ENCODE results near the gene RAB11FIP4. TPM values are rescaled to one million over a fixed set of nuclear protein-coding genes. Genes with fewer than 3 reads are reported as not detected.

Gene RAB11FIP4
- total and polyA plus RNA-seq, 2 of the 13 experiments (the other 11 are each of a cell fraction or from before 2014, with no cell fraction given), result 28.0 to 89.3 TPM

GRCh38 chr17:31510308-31511194 is 119.1 kb downstream of the RAB11FIP4 start:
- Histone ChIP-seq H2AFZ (ENCODE audit: low read length) (no peak overlapping the region), H3K9me3 (ENCODE audit: low read length) (no peaks in the 10 kb centered on the region), H3K4me2 (ENCODE audit: low read depth, low read length) (no peak overlapping the region), H3K36me3 (replicated peaks in 1 of 2; ENCODE audit: control insufficient read depth in 1 of 2, insufficient read depth in 2 of 2, low read length in 2 of 2) (peaks cover 0 to 8% of the 10 kb centered on the region in 2 experiments; a peak in 2 of 5 replicates), H3K27ac (ENCODE audit: extremely low read length, insufficient read depth, low read length) (no peak overlapping the region), H3K79me2 (ENCODE audit: insufficient read depth, low read length) (peaks cover 89% of the 10 kb centered on the region), H3K27me3 (ENCODE audit: control insufficient read depth in 1 of 2, insufficient read depth in 2 of 2, low read length in 2 of 2) (no peaks in the 10 kb centered on the region), H4K20me1 (ENCODE audit: insufficient read depth, low read length) (no peaks in the 10 kb centered on the region), H3K9ac (ENCODE audit: insufficient read depth, low read depth, low read length) (no peak overlapping the region), H3K4me1 (ENCODE audit: insufficient read depth, low read length) (peaks cover 76% of the 10 kb centered on the region), H3K4me3 (replicated peaks in 1 of 3; ENCODE audit: insufficient read depth in 1 of 3, low read depth in 2 of 3, low read length in 3 of 3) (no peak overlapping the region)
- in situ Hi-C loops (cut with HindIII; ENCODE audit: extremely low pct_ligation_motif_present, low pct_unique_long_range_greater_than_20kb), result no loop called here
- no TSS peak for BruUV-seq (replicated peaks)
- ChIA-PET POLR2A (interaction anchor here (1.8 to 2.8 kb wide), 3 partner anchors 10 to 23 kb away, joined by 5 to 10 read pairs (median 6); no protein-coding TSS in a partner anchor), CTCF (ENCODE audit: low intra/inter-chr PET ratio, low total read pairs) (no interaction called here)
- ATAC-seq (no peak), DNase-seq (ENCODE audit: low spot score) (no peak), FAIRE-seq (no peak)
- WGBS (ENCODE audit: low lambda C conversion rate), result 94% methylated on average over 10 of the region's 14 CpGs
- intact Hi-C loops (cut with micrococcal nuclease; ENCODE audit: unreplicated experiment), result no loop called here
- TF ChIP-seq ZNF460 (CRISPR knock-in tag; IDR thresholded peaks at IDR 0.05; ENCODE audit: borderline replicate concordance) (peak; percentile 27; the same call in 1 of the 2 replicates), SMAD9 (CRISPR knock-in tag; IDR thresholded peaks at IDR 0.05) (no peak), ZNF276 (CRISPR knock-in tag; IDR thresholded peaks at IDR 0.05; ENCODE audit: low read depth) (no peak), ZNF646 (CRISPR knock-in tag; IDR thresholded peaks at IDR 0.05) (no peak), HOXA9 (CRISPR knock-in tag; IDR thresholded peaks at IDR 0.05; ENCODE audit: borderline replicate concordance) (no peak), PRMT3 (CRISPR knock-in tag; IDR thresholded peaks at IDR 0.05; ENCODE audit: borderline replicate concordance, low read depth) (no peak), ATF7-NPFF (CRISPR knock-in tag; IDR thresholded peaks at IDR 0.05; ENCODE audit: low read depth) (no peak), FOXO4 (CRISPR knock-in tag; conservative IDR thresholded peaks at IDR 0.05) (no peak), TFDP1 (CRISPR knock-in tag; IDR thresholded peaks at IDR 0.05; ENCODE audit: borderline replicate concordance) (no peak)

Data from HepG2 (cell line).